NCI-H2196 (cell line): ENCODE data around the gene ALDH16A1.
A peak's percentile ranks its signal among the peaks of the same experiment; 100 is the strongest.

Source experiments
- DNase-seq: peaks from one replicate; lab custom pipeline; 2025; ENCODE audit not compliant: unreplicated experiment; lab: John Stamatoyannopoulos, UW

Gene ALDH16A1

DNA sequence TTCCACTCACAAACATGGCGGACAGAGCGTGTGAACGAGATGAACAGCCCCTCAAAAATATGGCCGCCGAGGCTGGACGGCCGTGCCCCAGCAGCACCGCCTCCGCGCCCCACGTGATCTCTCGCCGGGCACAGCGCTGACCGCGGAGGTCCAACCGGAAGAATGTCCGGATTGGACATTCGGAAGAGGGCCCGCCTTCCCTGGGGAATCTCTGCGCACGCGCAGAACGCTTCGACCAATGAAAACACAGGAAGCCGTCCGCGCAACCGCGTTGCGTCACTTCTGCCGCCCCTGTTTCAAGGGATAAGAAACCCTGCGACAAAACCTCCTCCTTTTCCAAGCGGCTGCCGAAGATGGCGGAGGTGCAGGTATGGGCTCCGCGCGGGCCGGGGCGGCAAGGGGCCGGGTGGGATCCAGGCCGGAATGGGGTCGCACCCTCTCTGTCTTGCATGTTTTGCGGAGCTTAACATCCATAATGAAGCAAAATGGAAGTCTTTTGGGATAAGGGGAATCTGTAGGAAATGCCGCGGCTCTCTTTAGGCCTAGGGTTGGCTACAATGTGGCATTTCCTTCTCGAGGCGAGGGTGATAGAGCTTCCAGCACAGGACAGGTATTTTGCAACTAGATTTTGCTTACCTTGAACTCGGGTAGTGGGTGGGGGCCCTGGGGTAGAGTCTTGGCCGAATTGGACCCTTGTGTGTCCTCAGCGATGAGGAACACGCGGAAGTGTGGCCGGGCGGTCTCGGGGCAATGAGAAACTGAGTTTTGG, 34.4 kb downstream of the ALDH16A1 start, which contains the start of gene RPL13A:
Gene RPL13A (plus strand): TSS at position 332 of the 769 bp plus-strand sequence. CDS start 22 bp downstream, at position 354.
- DNase-seq = peak; percentile 99

DNA sequence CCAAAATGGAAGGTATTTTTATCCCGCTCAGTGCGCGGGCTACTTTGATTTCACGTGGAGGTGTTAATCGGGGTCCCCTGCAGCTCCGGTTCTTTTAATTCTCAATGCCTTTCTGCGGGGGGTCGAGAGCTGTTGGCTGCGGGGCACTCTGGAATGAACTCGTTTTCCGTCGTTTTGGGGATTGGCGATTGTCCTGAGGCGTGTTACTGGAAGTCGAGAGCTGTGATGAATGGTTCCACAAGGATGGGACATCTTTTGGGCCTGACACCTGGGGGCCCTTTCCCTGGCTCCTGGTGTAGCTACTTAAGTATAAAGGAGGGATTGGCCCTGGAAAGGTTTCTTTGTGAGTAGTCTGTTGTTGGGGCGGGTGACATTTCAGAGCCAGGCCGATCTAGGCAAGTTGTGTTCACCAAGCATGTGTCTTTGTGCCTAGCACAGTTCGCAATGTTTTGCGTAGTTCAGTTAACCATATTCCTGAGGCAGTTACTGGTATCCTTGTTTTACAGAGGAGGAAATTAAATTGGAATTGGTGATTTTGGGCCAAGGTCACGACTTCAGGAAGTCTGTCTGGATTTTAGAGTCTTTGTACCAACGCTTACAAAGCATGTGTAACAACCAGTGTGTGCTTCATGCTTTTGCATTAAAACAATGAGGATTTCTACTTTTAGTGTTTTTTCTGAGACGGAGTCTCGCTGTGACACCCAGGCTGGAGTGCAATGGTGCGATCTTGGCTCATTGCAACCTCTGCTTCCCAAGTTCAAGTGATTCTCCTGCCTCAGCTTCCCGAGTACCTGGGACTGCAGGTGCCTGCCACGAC, 35.2 kb downstream of the ALDH16A1 start:
- DNase-seq = no peak

DNA sequence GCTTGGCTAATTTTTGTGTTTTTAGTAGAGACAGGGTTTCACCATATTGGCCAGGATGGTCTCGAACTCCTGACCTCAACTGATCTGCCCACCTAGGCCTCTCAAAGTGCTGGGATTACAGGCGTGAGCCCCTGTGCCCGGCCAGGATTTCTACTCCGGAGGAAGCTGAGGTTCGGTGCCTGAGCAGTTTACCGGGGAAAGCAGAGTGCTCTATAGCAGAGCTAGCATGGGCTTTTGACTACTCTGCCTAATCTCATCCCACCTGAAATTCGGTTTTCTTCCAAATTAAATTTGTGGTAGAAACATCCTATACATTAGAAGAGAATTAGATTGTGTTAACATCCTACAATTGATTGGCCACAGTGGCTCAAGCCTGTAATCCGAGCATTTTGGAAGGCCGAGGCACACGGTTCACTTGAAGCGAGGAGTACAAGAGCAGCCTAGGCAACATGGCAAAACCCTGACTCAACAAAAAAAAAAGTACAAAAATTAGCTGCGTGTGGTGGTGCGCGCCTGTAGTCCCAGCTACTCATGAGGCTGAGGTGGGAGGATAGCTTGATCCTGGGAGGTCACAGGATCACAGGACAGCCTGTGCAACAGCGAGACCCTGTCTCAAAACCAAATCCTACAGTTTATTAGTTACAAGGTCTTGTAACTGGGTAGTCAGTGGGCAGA, 36.0 kb downstream of the ALDH16A1 start:
- DNase-seq = no peak

DNA sequence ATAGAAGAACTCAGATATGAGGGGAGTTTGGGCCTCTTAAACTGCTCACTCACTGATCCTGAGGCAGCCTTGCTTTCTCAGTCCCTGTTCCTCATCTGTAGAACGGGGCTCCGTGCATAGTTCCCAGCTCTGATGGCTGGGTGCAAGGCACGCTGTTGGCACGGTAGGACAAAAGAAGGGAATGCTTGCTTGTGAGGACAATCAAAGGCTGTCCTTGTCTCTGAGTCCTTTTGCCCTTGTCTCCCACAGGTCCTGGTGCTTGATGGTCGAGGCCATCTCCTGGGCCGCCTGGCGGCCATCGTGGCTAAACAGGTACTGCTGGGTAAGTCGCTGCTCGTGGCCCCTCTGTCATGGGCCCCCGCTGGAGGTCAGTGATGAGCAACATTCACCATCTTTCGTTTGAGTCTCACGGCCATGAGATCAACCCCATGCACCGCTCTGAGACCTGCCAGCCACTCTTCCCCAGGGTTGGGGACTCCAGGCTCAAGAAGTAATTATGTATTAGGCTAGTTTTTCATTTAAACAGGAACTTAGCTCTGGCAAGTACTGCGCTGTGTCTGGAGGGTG, 36.7 kb downstream of the ALDH16A1 start:
- DNase-seq = no peak

DNA sequence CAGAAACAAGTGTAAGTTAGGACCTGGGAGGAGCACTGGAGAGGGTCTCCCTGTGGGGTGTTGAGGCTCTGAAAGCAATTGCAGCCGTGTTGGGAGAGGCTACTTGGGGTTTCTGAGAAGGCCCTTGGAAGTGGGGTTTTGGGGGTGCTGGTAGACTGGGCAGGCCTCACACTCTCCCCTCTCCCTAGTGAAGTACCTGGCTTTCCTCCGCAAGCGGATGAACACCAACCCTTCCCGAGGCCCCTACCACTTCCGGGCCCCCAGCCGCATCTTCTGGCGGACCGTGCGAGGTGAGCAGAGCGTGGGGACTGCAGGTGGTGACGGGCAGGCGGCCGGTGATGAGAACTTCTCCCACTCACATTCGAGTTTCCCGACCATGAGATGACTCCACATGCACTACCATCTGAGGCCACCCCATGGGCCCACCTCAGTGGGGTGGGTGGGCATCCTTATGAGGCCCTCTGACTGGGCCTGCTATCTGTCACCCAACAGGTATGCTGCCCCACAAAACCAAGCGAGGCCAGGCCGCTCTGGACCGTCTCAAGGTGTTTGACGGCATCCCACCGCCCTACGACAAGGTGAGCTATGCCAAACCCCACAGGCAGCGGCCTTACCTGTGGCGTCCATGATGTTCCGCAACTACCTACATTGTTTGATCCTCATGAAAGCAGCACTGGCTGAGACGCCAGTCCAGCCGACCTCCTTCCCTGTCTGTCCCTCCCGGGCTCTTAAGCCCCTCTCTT, 37.4 kb downstream of the ALDH16A1 start:
- DNase-seq = no peak

DNA sequence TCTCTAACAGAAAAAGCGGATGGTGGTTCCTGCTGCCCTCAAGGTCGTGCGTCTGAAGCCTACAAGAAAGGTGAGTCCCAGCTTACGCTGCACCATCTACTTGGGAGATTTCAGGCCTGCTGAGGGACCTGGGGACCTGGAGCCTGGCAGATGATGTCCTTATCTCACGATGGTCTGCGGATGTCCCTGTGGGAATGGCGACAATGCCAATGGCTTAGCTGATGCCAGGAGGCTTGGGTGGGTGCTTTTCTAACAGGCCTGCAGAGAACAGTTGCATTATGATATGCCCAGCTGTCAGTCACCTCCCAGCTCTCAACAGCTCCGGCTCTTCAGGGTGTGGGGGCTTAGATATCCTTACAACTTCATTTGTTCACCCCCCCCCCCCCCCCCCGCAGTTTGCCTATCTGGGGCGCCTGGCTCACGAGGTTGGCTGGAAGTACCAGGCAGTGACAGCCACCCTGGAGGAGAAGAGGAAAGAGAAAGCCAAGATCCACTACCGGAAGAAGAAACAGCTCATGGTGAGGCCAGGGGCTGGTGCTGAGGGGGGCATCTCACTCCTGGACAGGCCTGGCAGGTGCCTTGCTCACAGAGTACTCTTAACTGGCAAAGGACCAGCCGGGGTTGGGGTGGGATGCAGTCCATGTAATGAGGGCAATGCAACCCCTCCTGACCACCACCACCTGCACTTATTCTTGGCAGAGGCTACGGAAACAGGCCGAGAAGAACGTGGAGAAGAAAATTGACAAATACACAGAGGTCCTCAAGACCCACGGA, 38.2 kb downstream of the ALDH16A1 start:
- no peak for DNase-seq

DNA sequence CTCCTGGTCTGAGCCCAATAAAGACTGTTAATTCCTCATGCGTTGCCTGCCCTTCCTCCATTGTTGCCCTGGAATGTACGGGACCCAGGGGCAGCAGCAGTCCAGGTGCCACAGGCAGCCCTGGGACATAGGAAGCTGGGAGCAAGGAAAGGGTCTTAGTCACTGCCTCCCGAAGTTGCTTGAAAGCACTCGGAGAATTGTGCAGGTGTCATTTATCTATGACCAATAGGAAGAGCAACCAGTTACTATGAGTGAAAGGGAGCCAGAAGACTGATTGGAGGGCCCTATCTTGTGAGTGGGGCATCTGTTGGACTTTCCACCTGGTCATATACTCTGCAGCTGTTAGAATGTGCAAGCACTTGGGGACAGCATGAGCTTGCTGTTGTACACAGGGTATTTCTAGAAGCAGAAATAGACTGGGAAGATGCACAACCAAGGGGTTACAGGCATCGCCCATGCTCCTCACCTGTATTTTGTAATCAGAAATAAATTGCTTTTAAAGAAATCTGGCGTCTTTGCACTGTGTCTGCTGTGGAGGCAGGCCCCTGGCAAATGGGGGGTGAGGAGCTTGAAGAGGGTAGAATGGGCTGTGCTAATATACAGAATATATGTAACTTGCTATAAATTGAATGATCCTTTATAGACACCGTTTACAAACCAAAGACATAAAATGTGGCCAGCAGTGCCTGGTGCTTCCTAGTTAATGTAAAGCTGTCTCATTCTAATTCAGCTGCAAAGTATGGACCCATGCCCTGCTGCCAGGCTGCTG, 39.0 kb downstream of the ALDH16A1 start:
- no peak for DNase-seq

DNA sequence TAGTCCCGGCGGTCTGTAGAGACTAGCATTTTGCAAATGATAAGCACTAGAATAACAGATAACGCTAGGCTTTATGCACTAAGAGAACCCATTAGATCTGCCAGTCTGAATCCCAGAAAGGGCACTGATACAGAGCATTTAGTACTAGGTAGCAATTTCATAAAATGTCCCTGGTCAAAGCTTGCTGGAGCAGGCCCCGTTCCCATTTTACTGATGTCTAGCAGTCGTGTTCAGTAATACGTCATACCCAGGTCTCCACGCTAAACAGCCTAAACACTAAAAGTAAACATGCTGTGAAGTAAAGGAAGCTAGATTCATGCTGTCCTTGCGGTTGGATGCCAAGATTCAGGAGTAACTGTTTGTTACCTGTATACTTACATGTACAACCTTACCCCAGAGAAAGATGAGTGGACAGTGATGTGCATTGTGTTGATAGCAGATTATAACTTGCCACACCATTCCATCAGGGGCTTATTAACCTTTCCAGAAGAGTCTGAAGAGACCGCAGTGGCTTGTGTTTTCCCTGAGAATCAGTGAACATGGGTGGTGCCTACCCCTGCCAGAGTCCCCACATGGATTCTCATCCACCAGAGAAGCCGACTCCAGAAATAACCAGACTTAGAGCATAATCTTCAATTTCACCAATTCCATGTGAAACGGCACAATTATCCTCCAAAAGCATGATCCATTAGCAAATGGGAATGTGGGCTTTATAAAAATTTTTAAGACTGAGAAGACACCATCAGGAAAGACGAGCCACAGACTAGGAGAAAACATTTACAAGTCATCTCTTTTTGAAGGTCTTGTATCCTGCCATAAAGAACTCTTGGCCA, 39.8 kb downstream of the ALDH16A1 start:
- DNase-seq = no peak

DNA sequence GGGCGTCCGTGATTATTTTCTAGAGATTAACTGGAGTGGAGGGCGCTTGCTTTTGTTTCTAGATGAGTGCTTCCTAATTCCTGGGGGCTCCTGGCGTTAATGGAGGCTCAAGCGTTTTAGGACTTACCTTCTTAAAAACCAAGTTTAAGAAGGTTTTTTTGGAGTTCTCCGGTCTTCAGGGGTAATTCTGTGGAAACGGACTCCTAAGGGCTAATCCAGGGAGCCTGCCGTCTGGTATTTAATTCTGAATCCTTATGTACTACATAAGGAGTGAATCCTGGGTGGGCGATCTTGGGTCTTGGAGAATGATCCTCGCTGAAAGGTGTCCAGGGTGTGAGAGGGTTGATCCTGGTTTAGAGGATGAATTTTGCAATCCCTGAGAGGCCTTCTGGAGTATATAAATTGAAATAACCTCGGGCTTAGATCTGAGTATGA, 43.6 kb downstream of the ALDH16A1 start:
- DNase-seq = no peak

DNA sequence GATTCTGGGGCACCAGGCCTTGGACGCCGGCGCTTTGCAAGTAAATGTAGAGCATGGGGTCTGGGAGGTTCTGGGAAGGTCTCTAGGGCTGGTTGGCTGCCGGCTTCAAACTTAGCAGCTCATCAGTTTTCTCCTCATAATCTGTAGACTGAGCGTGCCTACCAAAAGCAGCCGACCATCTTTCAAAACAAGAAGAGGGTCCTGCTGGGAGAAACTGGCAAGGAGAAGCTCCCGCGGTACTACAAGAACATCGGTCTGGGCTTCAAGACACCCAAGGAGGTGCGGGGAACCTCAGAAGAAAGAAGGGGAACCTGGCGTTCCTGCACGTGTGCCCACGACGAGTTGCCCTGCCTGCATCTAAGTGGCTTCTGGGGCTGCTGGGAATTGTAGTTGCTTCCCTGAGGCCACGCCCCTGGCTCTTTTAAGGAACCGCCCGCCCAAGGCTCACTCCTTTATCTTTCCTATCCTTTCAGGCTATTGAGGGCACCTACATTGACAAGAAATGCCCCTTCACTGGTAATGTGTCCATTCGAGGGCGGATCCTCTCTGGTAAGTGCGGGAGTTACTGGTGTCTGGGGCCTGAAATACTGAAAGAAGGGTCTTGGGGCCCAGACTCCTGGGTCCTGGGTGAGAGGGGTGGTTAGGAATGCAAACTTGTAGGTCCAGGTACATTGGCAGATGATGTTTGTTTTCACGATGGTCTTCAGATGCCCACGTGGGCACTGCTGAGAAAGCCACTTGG, 44.2 kb downstream of the ALDH16A1 start:
- DNase-seq = peak; percentile 68

DNA sequence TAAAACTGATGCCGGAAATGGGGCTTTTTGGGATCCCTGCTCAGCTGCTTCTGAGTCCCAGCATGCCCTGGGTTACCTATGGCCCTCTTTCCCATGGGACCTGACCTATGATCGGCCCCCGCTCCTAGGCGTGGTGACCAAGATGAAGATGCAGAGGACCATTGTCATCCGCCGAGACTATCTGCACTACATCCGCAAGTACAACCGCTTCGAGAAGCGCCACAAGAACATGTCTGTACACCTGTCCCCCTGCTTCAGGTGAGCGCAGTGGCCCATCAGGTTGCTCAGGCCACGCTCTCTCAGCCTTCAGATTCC, 44.7 kb downstream of the ALDH16A1 start:
- DNase-seq = no peak

DNA sequence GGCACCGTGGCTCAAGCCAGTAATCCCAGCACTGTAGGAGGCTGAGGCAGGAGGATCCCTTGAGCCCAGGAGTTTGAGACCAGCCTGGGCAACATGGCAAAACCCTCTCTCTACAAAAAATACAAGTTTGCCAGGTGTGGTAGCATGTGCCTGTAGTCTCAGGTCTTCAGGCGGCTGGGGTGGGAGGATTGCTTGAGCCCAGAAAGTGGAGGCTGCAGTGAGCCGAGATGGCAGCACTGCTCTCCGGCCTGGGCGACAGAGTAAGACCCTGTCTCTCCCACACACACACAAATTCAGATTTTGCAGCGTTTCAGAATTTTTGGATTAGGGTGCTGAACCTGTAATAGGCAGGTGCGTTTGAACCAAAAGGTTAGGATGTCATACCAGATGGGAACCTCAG, 45.5 kb downstream of the ALDH16A1 start:
- DNase-seq = no peak

DNA sequence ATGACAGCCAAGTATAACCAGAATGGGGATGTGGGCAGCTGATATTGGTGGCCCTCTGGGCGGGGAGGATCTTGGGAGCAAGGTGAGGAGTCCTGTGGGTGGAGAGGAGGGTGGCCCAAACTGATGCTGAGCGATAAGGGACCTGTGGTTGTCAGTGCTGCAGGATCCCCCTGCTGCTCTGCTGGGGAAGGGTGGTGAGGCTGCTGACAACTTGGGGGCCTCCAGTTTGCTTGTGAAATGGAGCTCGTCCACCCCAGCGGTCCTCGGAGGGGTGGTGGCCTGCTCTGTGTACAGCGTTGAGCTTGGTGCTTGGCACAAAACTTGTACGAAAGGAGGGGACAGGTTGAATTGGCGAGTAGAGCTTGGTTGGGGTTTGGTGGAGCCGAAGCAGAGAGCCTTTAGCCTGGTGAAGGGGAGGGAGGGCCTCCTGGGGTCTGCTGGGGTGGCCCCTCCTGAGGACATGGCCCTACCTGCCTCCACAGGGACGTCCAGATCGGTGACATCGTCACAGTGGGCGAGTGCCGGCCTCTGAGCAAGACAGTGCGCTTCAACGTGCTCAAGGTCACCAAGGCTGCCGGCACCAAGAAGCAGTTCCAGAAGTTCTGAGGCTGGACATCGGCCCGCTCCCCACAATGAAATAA, 46.1 kb downstream of the ALDH16A1 start:
- DNase-seq = no peak

DNA sequence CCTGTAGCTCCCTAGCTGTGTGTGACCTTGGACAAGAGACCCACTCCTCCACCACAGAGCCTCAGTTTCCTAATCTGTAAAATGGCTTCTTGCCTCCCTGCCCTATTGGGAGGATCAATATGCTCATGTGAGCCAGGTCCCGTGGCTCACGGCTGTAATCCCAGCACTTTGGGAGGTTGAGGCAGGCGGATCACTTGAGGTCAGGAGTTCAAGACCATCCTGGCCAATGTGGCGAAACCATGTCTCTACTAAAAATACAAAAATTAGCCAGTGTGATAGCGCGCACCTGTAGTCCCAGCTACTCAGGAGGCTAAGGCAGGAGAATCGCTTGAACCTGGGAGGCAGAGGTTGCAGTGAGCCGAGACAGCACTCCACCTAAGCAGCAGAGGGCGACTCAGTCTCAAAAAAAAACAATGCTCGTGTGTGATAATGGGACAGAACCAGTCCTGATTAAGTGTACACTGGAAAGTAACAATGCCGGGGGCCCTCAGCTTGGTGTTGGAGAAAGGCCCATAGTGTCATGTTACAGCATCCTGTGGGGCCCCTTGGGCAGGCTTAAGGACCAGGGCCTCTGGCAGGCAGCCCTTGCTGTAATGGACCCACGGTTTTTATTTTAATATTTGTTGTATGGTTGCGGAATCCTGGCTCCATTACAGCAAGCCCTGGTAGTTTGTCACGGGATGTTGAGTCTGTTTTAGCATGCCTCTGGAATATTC, 50.0 kb downstream of the ALDH16A1 start:
- DNase-seq = peak; percentile 62

DNA sequence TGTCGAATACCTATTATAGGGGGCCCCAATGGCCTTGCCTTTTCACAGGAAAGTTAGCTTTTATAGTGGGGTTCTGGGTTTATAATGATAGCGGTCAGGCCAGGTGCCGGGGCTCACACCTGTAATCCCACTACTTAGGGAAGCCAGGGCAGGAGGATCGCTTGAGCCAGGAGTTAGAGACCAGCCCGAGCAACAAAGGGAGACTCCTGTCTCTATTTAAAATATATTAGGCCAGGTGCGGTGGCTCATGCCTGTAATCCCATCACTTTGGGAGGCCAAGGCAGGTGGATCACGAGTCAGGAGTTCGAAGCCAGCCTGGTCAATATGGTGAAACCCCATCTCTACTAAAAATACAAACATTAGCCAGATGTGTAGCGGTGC, 50.5 kb downstream of the ALDH16A1 start:
- no peak for DNase-seq

DNA sequence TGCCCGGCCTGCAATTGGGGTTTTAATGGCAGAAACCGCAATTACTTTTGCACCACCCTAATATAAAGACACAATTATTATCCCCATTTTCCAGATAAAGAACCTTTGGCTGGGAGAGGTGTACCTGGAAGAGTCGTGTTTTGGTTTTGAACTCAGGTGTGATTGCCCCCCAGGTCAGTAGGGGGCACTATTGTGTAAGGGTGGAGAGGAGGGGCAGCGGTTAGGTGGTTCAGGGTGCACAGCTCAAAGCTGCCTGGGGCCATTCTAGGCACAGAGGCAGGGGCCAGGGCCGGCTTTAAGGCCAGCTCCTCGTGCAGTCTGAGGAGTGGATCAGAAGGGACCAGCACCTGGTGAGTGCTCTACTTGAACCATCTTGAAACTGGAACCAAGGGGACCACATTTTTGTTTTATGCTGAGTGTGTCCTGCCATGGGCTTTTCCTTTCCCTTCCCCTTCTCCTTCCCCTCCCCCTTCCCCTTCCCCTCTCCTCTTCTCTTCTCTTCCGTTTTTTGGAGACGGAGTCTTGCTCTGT, 53.6 kb downstream of the ALDH16A1 start:
- peak; percentile 74 for DNase-seq
